Natural killer cell treated with Interleukin-12 subunit alpha and Interleukin-12 subunit beta and Interleukin-15 and Interleukin-18, amount 100 ng/mL, for 72 hours (primary cell): ENCODE results near the gene ANGEL2. TPM values are rescaled to one million over a fixed set of nuclear protein-coding genes. Genes with fewer than 3 reads are reported as not detected.

ENCODE experiments used
- ATAC-seq, 2 donors: fragments of 150-1000 bp; cut with Tn5 transposase in 1 of 2; sonication (Bioruptor Pico), chemical (Tn5 transposase) in 1 of 2; 2 replicates each; pipeline ENCODE4 v1.10.0; 2021
- DNase-seq: peaks from one replicate; pipeline ENCODE4 v3.0.0; 2022; ENCODE audit warnings: low spot score
- H3K27ac Mint-ChIP-seq, 2 donors: 1 replicate in 1 of 2; 2 replicates in 1 of 2; pipeline ENCODE4 v1.8.0; 2022; ENCODE audit warnings: mixed read lengths in 2 of 2, mild to moderate bottlenecking in 1 of 2, moderate library complexity in 1 of 2
- H3K27me3 Mint-ChIP-seq, 2 donors: 1 replicate in 1 of 2; 2 replicates in 1 of 2; pipeline ENCODE4 v1.8.0; 2022; ENCODE audit warnings: mixed read lengths in 2 of 2
- H3K36me3 Mint-ChIP-seq: one replicate; pipeline ENCODE4 v1.8.0; 2022; ENCODE audit warnings: mixed read lengths
- H3K4me1 Mint-ChIP-seq, 2 donors: 1 replicate in 1 of 2; 2 replicates in 1 of 2; pipeline ENCODE4 v1.8.0; 2022; ENCODE audit warnings: low read depth in 2 of 2, mixed read lengths in 2 of 2, mild to moderate bottlenecking in 1 of 2
- H3K4me3 Mint-ChIP-seq: one replicate; pipeline ENCODE4 v1.8.0; 2022; ENCODE audit warnings: mixed read lengths
- H3K9me3 Mint-ChIP-seq: 2 replicates; pipeline ENCODE4 v1.8.0; 2022; ENCODE audit warnings: mixed read lengths
- total RNA-seq, 2 donors: library from RNA; stranded (reverse); gene quantifications; one replicate each; pipeline ENCODE4 v1.2.3, GENCODE V29; 2022

The ANGEL2 gene
- total RNA-seq = 10 to 100 TPM; 40.0 to 58.4 TPM

- H3K4me1 Mint-ChIP-seq = peaks cover 17 to 21% of the 10 kb centered on the region in 2 donors
- peak within 1 kb of the TSS; percentile 84 to 90 for H3K27ac Mint-ChIP-seq
- DNase-seq = peak; percentile 96
- no peaks in the 10 kb centered on the region for H3K27me3 Mint-ChIP-seq
- H3K36me3 Mint-ChIP-seq = peaks cover 7% of the 10 kb centered on the region
- no peaks in the 10 kb centered on the region for H3K9me3 Mint-ChIP-seq
- ATAC-seq = peak; percentile 97
- H3K4me3 Mint-ChIP-seq = peak within 1 kb of the TSS; percentile 95
Observed at GRCh38 chr1:213015099-213016050, at the start of gene ANGEL2. ANGEL2 (minus strand) TSS chr1:213015867; CDS start chr1:213015671, 196 bp downstream.

- H3K27ac Mint-ChIP-seq = no peak overlapping the region
- H3K4me1 Mint-ChIP-seq = peaks cover 7 to 11% of the 10 kb centered on the region in 2 donors
- H3K4me3 Mint-ChIP-seq = no peak overlapping the region
- DNase-seq = no peak
- no peaks in the 10 kb centered on the region for H3K9me3 Mint-ChIP-seq
- H3K27me3 Mint-ChIP-seq = no peaks in the 10 kb centered on the region
- H3K36me3 Mint-ChIP-seq = no peaks in the 10 kb centered on the region
- no peak for ATAC-seq
Observed at GRCh38 chr1:213061263-213061662, 45.6 kb upstream of the ANGEL2 start.

GRCh38 chr1:213060836-213061235, 45.2 kb upstream of the ANGEL2 start:
- Mint-ChIP-seq H3K27ac (no peak overlapping the region), H3K4me1 (peaks cover 9 to 11% of the 10 kb centered on the region in 2 donors), H3K4me3 (no peak overlapping the region), H3K9me3 (no peaks in the 10 kb centered on the region), H3K27me3 (no peaks in the 10 kb centered on the region), H3K36me3 (no peaks in the 10 kb centered on the region)
- ATAC-seq (no peak), DNase-seq (no peak)

GRCh38 chr1:213057264-213058059, 41.8 kb upstream of the ANGEL2 start:
- DNase-seq = no peak
- Mint-ChIP-seq H3K4me3 (no peak overlapping the region), H3K27me3 (no peaks in the 10 kb centered on the region), H3K4me1 (peaks cover 20 to 27% of the 10 kb centered on the region in 2 donors), H3K9me3 (no peaks in the 10 kb centered on the region), H3K27ac (no peak overlapping the region), H3K36me3 (no peaks in the 10 kb centered on the region)
- ATAC-seq = no peak

GRCh38 chr1:213055767-213056166, 40.1 kb upstream of the ANGEL2 start:
- DNase-seq = no peak
- H3K9me3 Mint-ChIP-seq = peaks cover under 1% of the 10 kb centered on the region
- H3K4me3 Mint-ChIP-seq = no peak overlapping the region
- H3K4me1 Mint-ChIP-seq = peaks cover 28 to 38% of the 10 kb centered on the region in 2 donors
- no peak for ATAC-seq
- no peak overlapping the region for H3K27ac Mint-ChIP-seq
- H3K27me3 Mint-ChIP-seq = no peaks in the 10 kb centered on the region
- H3K36me3 Mint-ChIP-seq = peaks cover 1% of the 10 kb centered on the region

- Mint-ChIP-seq H3K27ac (no peak overlapping the region), H3K27me3 (no peaks in the 10 kb centered on the region), H3K9me3 (peaks cover 8% of the 10 kb centered on the region), H3K36me3 (peaks cover 10% of the 10 kb centered on the region), H3K4me3 (no peak overlapping the region), H3K4me1 (peaks cover 36 to 46% of the 10 kb centered on the region in 2 donors)
- ATAC-seq = no peak
- no peak for DNase-seq
Observed at GRCh38 chr1:213054733-213055591, 39.3 kb upstream of the ANGEL2 start.

GRCh38 chr1:213054142-213054541, 38.5 kb upstream of the ANGEL2 start:
- peaks cover 2 to 3% of the 10 kb centered on the region in 2 donors for H3K27me3 Mint-ChIP-seq
- peaks cover 13% of the 10 kb centered on the region for H3K36me3 Mint-ChIP-seq
- DNase-seq (no peak), ATAC-seq (no peak)
- H3K27ac Mint-ChIP-seq = no peak overlapping the region
- peaks cover 8% of the 10 kb centered on the region for H3K9me3 Mint-ChIP-seq
- H3K4me3 Mint-ChIP-seq = no peak overlapping the region
- H3K4me1 Mint-ChIP-seq = peaks cover 37 to 48% of the 10 kb centered on the region in 2 donors

- Mint-ChIP-seq H3K9me3 (peaks cover 8% of the 10 kb centered on the region), H3K27me3 (peaks cover 7 to 10% of the 10 kb centered on the region in 2 donors), H3K36me3 (peaks cover 17% of the 10 kb centered on the region), H3K4me3 (peak overlapping the region; percentile 52), H3K4me1 (peaks cover 37 to 48% of the 10 kb centered on the region in 2 donors), H3K27ac (no peak overlapping the region)
- DNase-seq (no peak), ATAC-seq (no peak)
Observed at GRCh38 chr1:213053455-213053854, 37.8 kb upstream of the ANGEL2 start.

- H3K36me3 Mint-ChIP-seq = peaks cover 17% of the 10 kb centered on the region
- DNase-seq = no peak
- no peak for ATAC-seq
- H3K4me3 Mint-ChIP-seq = peak overlapping the region; percentile 99
- peaks cover 36 to 40% of the 10 kb centered on the region in 2 donors for H3K4me1 Mint-ChIP-seq
- H3K27me3 Mint-ChIP-seq = peaks cover 12% of the 10 kb centered on the region in 2 donors
- H3K27ac Mint-ChIP-seq = peak overlapping the region; percentile 96 to 97
- peaks cover 8% of the 10 kb centered on the region for H3K9me3 Mint-ChIP-seq
Observed at GRCh38 chr1:213051881-213052202, 36.2 kb upstream of the ANGEL2 start.

- peak; percentile 98 for ATAC-seq
- DNase-seq = peak; percentile 90
- Mint-ChIP-seq H3K9me3 (peaks cover 8% of the 10 kb centered on the region), H3K4me1 (peaks cover 32 to 36% of the 10 kb centered on the region in 2 donors), H3K4me3 (peak within 1 kb of the TSS; percentile 99), H3K27ac (peak within 1 kb of the TSS; percentile 96 to 97), H3K27me3 (peaks cover 12% of the 10 kb centered on the region in 2 donors), H3K36me3 (peaks cover 17% of the 10 kb centered on the region)
Observed at GRCh38 chr1:213051127-213051880, 35.6 kb upstream of the ANGEL2 start, which contains the start of gene RPS6KC1. RPS6KC1 (plus strand) TSS chr1:213051241; CDS start chr1:213051405, 164 bp downstream.

GRCh38 chr1:213050745-213051126, 35.1 kb upstream of the ANGEL2 start:
- peak overlapping the region; percentile 99 for H3K4me3 Mint-ChIP-seq
- H3K27ac Mint-ChIP-seq = peak overlapping the region; percentile 96 to 97
- DNase-seq = no peak
- H3K27me3 Mint-ChIP-seq = peaks cover 12% of the 10 kb centered on the region in 2 donors
- H3K36me3 Mint-ChIP-seq = peaks cover 17% of the 10 kb centered on the region
- peak; percentile 43 to 56 for ATAC-seq
- H3K9me3 Mint-ChIP-seq = peaks cover 8% of the 10 kb centered on the region
- peaks cover 30 to 36% of the 10 kb centered on the region in 2 donors for H3K4me1 Mint-ChIP-seq

- Mint-ChIP-seq H3K4me3 (peak overlapping the region; percentile 32), H3K9me3 (peaks cover 8% of the 10 kb centered on the region), H3K36me3 (peaks cover 17% of the 10 kb centered on the region), H3K27ac (no peak overlapping the region), H3K4me1 (peaks cover 26 to 33% of the 10 kb centered on the region in 2 donors), H3K27me3 (peaks cover 12% of the 10 kb centered on the region in 2 donors)
- no peak for DNase-seq
- ATAC-seq = no peak
Observed at GRCh38 chr1:213049232-213049631, 33.6 kb upstream of the ANGEL2 start.
